GM13976 (cell line): Measurements from ENCODE around the gene TEX19.
"Not testable (repeated sequence)": the region's sequence is repeated elsewhere in the genome, so short reads cannot be mapped to it uniquely, and the experiment has no call there.

Source experiments
- DNase-seq: peaks from one replicate; pipeline ENCODE4 v3.0.0; 2012; ENCODE audit warnings: low spot score
- in situ Hi-C: fragments of 300-500 bp; cut with MboI; formaldehyde crosslinking; loops from one replicate; pipeline ENCODE4 v1.12.0; 2022; ENCODE audit warnings: low sequenced_read_pairs, mixed read lengths, inconsistent platforms; ENCODE audit not compliant: unreplicated experiment
- TF ChIP-seq, protein P1 (sequence below): IDR thresholded peaks from 2 replicates; pipeline ENCODE4 v1.5.1; 2012; ENCODE audit warnings: borderline replicate concordance, mild to moderate bottlenecking; ENCODE audit not compliant: insufficient read depth; ENCODE audit errors: extremely low read depth, missing control alignments, control extremely low read depth

TEX19 gene

DNA sequence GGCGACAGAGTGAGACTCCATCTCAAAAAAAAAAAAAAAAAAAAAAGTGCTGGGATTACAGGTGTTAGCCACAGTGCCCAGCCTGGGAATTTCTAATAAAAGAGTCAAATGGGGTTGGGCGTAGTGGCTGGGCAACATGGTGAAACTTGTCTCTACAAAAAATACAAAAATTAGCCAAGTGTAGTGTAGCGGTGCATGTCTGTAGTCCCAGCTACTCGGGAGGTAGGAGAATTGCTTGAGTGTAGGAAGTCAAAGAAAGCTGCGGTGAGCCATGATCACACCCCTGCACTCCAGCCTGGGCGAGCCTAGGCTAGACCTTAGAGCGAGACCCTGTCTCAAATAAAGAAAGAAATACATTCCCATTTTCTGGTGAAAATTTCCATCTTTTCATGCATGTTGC is 10.2 kb downstream of the TEX19 start:
- in situ Hi-C loops: no loop called here
- TF ChIP-seq, protein P1, sequence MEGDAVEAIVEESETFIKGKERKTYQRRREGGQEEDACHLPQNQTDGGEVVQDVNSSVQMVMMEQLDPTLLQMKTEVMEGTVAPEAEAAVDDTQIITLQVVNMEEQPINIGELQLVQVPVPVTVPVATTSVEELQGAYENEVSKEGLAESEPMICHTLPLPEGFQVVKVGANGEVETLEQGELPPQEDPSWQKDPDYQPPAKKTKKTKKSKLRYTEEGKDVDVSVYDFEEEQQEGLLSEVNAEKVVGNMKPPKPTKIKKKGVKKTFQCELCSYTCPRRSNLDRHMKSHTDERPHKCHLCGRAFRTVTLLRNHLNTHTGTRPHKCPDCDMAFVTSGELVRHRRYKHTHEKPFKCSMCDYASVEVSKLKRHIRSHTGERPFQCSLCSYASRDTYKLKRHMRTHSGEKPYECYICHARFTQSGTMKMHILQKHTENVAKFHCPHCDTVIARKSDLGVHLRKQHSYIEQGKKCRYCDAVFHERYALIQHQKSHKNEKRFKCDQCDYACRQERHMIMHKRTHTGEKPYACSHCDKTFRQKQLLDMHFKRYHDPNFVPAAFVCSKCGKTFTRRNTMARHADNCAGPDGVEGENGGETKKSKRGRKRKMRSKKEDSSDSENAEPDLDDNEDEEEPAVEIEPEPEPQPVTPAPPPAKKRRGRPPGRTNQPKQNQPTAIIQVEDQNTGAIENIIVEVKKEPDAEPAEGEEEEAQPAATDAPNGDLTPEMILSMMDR: no peak
- DNase-seq: no peak

DNA sequence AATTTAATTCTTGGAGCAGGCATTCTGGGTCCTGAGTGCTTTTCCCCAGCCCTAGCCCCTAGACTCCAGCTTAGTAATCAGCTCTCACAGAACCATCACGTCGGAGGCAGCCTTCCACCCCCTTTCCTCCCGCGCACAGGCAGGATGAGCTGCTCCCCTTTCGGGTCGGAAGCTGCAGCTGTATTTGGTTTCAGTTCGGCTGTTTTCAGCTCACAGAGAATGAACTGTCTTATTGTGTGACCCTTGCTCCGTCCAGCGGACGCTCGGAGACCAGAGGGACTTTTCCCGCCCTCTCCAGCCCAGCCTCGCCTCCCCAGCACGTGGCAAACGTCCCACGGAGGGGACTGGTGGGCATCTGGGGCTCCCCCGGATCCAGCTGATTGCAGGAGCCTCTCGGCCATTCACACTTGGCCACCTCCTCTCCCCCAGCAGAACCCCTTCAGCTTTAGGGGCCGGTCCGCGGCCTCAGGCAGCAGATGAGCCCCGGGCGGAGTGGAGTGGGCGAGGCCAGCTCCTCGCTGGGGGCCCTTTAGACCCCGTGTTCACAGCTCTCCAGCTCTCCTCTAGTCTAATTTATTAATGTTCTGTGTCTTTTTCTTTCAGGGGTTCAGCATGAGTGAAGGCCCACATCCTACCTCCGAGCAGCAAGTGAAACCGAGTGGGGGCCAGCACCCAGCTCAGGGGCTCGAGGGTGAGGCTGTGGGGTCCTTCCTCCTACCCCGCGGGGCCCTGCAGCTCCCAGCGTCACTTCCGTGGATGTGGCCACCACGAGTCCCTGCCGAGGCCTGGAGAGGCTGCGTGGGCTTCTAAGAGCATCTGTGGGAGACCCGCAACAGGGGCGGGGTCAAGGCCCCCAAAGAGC is 11.7 kb downstream of the TEX19 start:
- TF ChIP-seq, protein P1: no peak
- in situ Hi-C loops: no loop called here
- DNase-seq: peak; percentile 80

DNA sequence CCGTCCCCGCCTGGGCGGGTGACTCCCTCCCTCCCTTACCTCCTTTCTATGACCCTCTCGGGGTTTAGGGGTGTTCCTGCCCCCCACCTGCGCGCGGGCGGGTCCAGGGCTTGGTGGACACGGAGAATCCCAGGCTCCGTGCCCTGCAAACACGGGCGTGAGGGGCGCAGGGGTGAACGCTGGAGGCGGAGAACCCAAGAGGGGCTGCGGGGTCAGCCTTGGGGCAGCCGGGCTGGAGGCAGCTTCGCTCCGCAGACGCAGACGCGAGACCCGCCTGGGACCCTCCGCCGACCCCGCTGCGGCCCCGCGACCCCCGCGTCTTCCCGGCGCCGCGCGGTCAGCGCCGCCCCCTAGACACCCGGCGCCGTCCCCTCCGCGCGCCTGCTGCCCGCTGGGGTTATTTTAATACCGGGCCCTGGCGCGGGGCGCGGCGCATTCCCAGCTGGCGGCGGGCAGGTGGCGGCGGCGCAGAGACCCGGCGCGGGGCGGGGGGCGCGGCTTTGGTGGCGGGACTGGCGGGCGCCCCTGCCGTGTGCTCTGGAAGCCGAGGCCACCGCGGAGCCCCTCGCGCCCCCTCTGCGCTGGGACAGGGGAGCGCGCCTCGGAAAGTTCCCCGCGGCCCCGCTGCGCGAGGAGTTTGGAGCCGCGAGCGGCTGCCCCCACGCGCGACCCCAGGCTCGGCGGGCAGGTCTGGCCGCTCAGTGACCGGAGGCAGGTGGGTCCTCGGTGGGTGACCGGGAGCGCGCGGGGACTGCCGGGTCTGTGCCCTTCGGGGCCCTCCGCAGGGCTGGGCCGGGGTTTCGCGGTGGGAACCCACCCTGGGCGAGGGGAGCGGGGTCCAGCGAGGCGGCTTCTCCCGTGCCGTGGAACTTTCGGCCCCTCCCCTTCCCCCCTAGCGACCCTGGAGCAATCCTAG is 12.5 kb downstream of the TEX19 start, which contains the start of gene UTS2R:
Gene UTS2R (plus strand): TSS at position 433 of the 916 bp plus-strand sequence. CDS start 2,560 bp downstream, outside the sequence.
- TF ChIP-seq, protein P1: no peak
- no peak for DNase-seq
- in situ Hi-C loops: no loop called here

DNA sequence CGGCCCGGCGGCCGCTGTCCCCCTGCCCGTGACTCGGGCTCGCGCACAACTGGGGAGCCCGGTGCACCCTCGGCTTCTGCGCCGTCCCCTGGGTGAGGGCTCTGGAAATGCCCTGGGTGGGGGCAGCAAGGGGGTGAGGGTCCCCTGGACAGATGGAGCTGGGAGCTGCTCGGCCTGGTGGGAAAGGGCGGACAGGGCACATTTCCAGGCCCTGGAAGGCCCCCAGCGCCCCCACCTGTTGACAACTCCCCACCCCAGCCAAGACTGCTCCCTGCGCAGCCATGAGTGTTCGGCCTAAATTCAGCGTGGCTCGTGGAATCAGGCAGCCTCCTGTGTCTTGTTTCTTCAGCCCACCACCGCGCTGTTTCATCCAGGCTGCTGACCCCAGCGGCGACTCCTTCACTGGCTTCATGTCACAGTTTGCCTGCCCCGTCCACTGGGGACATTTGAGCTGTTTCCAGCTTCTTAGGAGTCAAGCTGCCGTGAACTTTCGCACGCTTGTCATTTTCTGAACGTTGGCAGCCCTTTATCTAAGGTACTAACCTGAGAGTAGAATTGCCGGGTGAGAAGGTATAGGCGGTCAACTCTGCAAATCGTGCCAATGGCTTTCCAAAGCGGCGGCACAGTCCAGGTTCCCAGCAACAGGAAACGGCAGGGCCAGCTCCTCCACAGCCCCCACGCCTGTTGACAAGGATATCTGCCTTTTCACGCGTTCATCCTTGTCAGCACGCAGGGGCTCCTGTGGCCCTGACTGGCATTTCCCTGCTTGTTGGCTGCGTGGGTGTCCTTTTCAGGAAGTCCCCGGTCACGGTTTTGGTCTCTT is 13.4 kb downstream of the TEX19 start:
- DNase-seq: no peak
- in situ Hi-C loops: no loop called here
- TF ChIP-seq, protein P1: no peak

DNA sequence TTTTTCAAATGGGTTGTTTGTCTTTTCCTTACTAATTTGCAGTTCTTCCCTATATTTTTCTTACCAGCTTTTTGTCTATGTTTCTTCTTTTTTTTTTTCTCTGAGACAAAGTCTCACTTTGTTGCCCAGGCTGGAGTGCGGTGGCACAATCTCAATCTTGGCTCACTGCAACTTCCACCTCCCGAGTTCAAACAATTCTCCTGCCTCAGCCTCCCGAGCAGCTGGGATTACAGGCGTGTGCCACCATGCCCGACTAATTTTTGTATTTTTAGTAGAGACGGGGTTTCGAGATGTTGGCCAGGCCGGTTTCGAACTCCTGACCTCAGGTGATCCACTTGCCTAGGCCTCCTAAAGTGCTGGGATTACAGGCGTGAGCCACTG is 14.0 kb downstream of the TEX19 start:
- in situ Hi-C loops, DNase-seq: not testable (repeated sequence)

DNA sequence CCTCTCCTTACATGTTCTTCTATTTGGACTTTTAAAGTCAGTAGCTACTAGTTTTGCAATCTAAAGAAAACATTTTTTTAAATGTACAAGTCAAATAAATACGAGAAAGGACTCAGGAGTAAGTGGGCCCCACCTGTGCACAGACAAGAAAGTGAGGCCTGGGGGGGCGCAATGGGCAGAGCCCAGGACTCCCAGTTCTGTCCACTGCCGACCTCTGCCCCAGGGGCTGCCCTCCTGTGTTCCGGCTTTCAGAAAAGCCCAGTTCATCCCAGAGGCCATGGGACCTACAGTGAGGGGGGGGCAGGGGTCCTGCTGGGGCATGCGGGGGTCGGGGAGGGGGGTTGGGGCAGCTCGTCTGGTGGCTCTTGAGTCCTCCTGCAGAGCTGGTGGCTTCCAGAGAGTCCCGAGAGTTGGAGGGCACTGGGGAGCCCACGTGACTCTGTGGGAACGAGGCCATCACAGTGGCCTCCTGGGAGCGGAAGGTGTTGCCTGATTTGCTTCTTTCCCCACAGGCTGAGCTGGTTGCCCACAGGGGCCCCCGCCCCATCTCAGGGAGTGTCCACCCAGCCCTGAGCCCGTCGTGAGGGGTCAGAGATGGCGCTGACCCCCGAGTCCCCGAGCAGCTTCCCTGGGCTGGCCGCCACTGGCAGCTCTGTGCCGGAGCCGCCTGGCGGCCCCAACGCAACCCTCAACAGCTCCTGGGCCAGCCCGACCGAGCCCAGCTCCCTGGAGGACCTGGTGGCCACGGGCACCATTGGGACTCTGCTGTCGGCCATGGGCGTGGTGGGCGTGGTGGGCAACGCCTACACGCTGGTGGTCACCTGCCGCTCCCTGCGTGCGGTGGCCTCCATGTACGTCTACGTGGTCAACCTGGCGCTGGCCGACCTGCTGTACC is 14.9 kb downstream of the TEX19 start:
- in situ Hi-C loops: no loop called here
- TF ChIP-seq, protein P1: no peak
- DNase-seq: no peak
